ENCODE results near the gene STXBP6.

The STXBP6 gene

DNA sequence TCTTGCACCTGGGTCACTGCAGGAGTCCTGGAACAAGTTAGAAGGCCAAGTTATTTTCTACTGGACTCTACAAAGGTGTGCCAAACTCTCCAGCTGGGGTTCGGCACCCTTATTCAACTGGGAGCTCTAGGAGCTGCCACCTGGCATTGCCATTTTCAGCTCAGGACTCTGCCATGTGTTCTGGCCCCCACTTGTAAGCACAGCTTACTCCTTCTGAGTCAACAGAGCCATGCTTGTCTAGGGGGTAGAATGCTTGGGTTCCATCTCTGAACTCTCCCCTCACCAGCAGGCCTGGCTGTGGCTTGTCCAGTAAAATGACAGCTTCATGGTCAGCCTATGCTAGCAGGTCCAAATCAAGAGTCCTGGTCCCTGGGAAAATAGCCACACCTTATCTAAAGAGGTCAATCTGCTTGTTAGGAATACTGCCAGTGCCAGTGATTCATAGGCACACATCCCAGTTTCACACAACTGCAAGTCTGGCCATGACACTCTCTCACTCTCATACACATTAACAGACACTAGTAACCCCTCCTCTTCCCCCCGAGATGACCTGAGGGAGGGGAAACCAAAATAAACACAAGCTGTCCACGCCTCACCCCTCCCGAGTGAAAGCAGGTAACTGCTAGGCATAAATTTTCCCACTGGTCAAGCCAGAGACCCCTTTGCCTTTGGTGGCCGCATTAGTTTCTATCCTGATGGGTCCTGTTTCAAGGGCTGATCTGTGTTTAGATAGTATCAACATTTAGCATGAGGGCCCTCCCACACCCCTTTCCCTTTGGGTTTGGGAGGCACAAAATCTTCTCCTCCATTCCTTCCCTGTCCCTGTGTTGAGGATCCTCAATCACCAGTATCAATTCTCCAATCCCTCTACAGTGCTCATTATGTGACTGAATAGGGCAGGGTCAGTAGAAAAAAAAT is 233.7 kb downstream of the STXBP6 start:
- no peaks in the 10 kb centered on the region for H3K9me3 ChIP-seq (ENCODE audit: severe bottlenecking)
- no peaks in the 10 kb centered on the region for H3K4me1 ChIP-seq (ENCODE audit: insufficient read depth, poor library complexity, severe bottlenecking)
- peaks cover 49% of the 10 kb centered on the region for H3K27me3 ChIP-seq (ENCODE audit: insufficient read depth, poor library complexity, severe bottlenecking)
- DNase-seq (ENCODE audit: low spot score) (no peak), ATAC-seq (ENCODE audit: low read depth) (no peak)
- H3K4me3 ChIP-seq (ENCODE audit: severe bottlenecking), result no peak overlapping the region
- TF ChIP-seq CTCF (IDR thresholded peaks at IDR 0.05; ENCODE audit: poor library complexity, severe bottlenecking), result no peak
- H3K36me3 ChIP-seq (ENCODE audit: low read depth), result no peaks in the 10 kb centered on the region
- no peak overlapping the region for H3K27ac ChIP-seq (ENCODE audit: poor library complexity, severe bottlenecking)

DNA sequence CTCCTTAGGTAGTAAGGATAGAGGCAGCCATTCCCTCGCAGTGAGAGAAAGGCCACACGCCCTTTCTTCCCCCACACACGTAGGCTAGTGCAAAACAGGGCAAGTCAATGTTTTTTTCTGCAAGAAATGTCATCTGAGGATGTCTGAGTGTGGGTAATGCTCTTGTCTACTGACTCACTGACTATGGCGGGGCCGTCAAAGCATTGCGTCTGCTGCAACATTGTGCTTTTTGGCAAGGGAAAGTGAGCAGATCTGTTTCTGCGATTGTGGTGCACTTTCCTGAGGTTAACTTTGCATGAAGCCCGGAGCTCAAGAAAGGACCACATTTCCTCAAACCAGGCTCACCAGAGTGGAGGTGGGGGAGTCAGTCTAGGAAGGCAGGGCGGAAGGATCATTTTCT is 234.4 kb downstream of the STXBP6 start:
- TF ChIP-seq CTCF (IDR thresholded peaks at IDR 0.05; ENCODE audit: poor library complexity, severe bottlenecking), result no peak
- Histone ChIP-seq H3K4me3 (ENCODE audit: severe bottlenecking) (no peak overlapping the region), H3K9me3 (ENCODE audit: severe bottlenecking) (no peaks in the 10 kb centered on the region), H3K36me3 (ENCODE audit: low read depth) (no peaks in the 10 kb centered on the region), H3K27me3 (ENCODE audit: insufficient read depth, poor library complexity, severe bottlenecking) (peaks cover 52% of the 10 kb centered on the region), H3K4me1 (ENCODE audit: insufficient read depth, poor library complexity, severe bottlenecking) (no peaks in the 10 kb centered on the region), H3K27ac (ENCODE audit: poor library complexity, severe bottlenecking) (no peak overlapping the region)
- no peak for ATAC-seq (ENCODE audit: low read depth)
- DNase-seq (ENCODE audit: low spot score), result no peak

GRCh38 chr14:24814944-24815343 is 235.0 kb downstream of the STXBP6 start:
- H3K27ac ChIP-seq (ENCODE audit: poor library complexity, severe bottlenecking), result no peak overlapping the region
- no peak for ATAC-seq (ENCODE audit: low read depth)
- H3K4me1 ChIP-seq (ENCODE audit: insufficient read depth, poor library complexity, severe bottlenecking), result no peaks in the 10 kb centered on the region

GRCh38 chr14:24814346-24814745 is 235.6 kb downstream of the STXBP6 start:
- no peaks in the 10 kb centered on the region for H3K36me3 ChIP-seq (ENCODE audit: low read depth)
- peaks cover 59% of the 10 kb centered on the region for H3K27me3 ChIP-seq (ENCODE audit: insufficient read depth, poor library complexity, severe bottlenecking)
- H3K4me1 ChIP-seq (ENCODE audit: insufficient read depth, poor library complexity, severe bottlenecking), result no peaks in the 10 kb centered on the region
- ATAC-seq (ENCODE audit: low read depth) (no peak), DNase-seq (ENCODE audit: low spot score) (no peak)
- H3K9me3 ChIP-seq (ENCODE audit: severe bottlenecking), result no peaks in the 10 kb centered on the region
- TF ChIP-seq CTCF (IDR thresholded peaks at IDR 0.05; ENCODE audit: poor library complexity, severe bottlenecking), result no peak
- no peak overlapping the region for H3K27ac ChIP-seq (ENCODE audit: poor library complexity, severe bottlenecking)
- no peak overlapping the region for H3K4me3 ChIP-seq (ENCODE audit: severe bottlenecking)

More at GRCh38 chr14:24814944-24815343, 235.0 kb downstream of the STXBP6 start:
- H3K9me3 ChIP-seq (ENCODE audit: severe bottlenecking), result no peaks in the 10 kb centered on the region
- H3K27me3 ChIP-seq (ENCODE audit: insufficient read depth, poor library complexity, severe bottlenecking), result peaks cover 57% of the 10 kb centered on the region
- H3K4me3 ChIP-seq (ENCODE audit: severe bottlenecking), result no peak overlapping the region
- TF ChIP-seq CTCF (IDR thresholded peaks at IDR 0.05; ENCODE audit: poor library complexity, severe bottlenecking), result no peak
- H3K36me3 ChIP-seq (ENCODE audit: low read depth), result no peaks in the 10 kb centered on the region
- no peak for DNase-seq (ENCODE audit: low spot score)

DNA sequence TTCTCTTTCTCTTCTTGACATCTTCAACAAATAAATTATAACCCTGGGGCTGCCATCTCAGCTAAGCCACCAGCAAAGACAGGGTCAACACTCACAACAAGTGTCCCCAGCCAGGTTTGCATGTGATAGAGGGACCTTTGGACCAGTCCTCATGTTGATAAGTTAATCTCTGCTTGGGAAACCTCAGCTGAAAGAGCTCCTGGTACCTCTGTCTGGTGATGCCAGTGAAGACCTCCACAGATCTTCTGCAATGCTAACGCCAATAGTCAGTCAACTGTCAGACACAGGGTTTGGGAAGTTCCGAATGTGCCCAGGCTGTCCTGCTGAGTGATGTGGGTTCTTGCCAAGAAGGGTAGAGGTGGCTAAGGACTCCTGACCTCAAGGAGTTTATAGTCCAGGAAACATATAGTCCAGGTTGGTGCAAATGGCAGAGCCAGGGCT is 236.1 kb downstream of the STXBP6 start:
- Histone ChIP-seq H3K4me3 (ENCODE audit: severe bottlenecking) (no peak overlapping the region), H3K27me3 (ENCODE audit: insufficient read depth, poor library complexity, severe bottlenecking) (peaks cover 64% of the 10 kb centered on the region), H3K9me3 (ENCODE audit: severe bottlenecking) (no peaks in the 10 kb centered on the region), H3K27ac (ENCODE audit: poor library complexity, severe bottlenecking) (no peak overlapping the region), H3K36me3 (ENCODE audit: low read depth) (no peaks in the 10 kb centered on the region), H3K4me1 (ENCODE audit: insufficient read depth, poor library complexity, severe bottlenecking) (no peaks in the 10 kb centered on the region)
- no peak for DNase-seq (ENCODE audit: low spot score)
- no peak for TF ChIP-seq CTCF (IDR thresholded peaks at IDR 0.05; ENCODE audit: poor library complexity, severe bottlenecking)
- no peak for ATAC-seq (ENCODE audit: low read depth)
